HepG2 (cell line): Measurements from ENCODE around the gene CTNND2. TPM values are rescaled to one million over a fixed set of nuclear protein-coding genes. Genes with fewer than 3 reads are reported as not detected.

Experiments used
- ATAC-seq: fragments of 200-7000 bp; cut with Tn5 transposase; 3 replicates; pipeline ENCODE4 v1.9.1; 2020; ENCODE audit warnings: mild to moderate bottlenecking, moderate library complexity
- BruUV-seq: library from RNA; stranded (reverse); fragments of 400-500 nt; replicated peaks from 2 replicates; lab custom pipeline; 2021; lab: Mats Ljungman, UMichigan
- CTCF ChIA-PET: fragments of 300-600 bp; formaldehyde crosslinking; extraction: SDS; loops from one replicate; lab custom pipeline; 2021; ENCODE audit warnings: low total read pairs, inconsistent platforms, low intra/inter-chr PET ratio; lab: Yijun Ruan, JAX
- POLR2A ChIA-PET: fragments of 350-600 bp; sonication (Branson Sonifier 250); formaldehyde crosslinking; loops from one replicate; lab custom pipeline; 2020; ENCODE audit warnings: antibody characterized with exemption, inconsistent platforms; lab: Yijun Ruan, JAX
- DNase-seq: peaks from one replicate; pipeline ENCODE4 v3.0.0-alpha.2; 2015; ENCODE audit warnings: low spot score
- FAIRE-seq: peaks from 3 replicates; lab custom pipeline; 2011; peaks lifted over from hg19 to GRCh38; lab: Jason Lieb, UNC
- H2AFZ ChIP-seq: one replicate; pipeline ENCODE4 v1.6.1; 2011; ENCODE audit warnings: low read length, inconsistent platforms
- H3K27ac ChIP-seq: fragments of 300-600 bp; 3 replicates; pipeline ENCODE4 v1.8.0; 2011; ENCODE audit warnings: mixed run types, mild to moderate bottlenecking, mixed read lengths, low read length, inconsistent platforms; ENCODE audit not compliant: insufficient read depth; ENCODE audit errors: extremely low read length
- H3K27me3 ChIP-seq, 2 experiments: fragments of 200-600 bp in 1 of 2; 2 replicates in 1 of 2; 3 replicates in 1 of 2; pipeline versions ENCODE4 v1.6.0 to v1.8.0; 2011; ENCODE audit warnings: low read length in 2 of 2, mild to moderate bottlenecking in 2 of 2, moderate library complexity in 2 of 2, inconsistent platforms in 1 of 2; ENCODE audit not compliant: insufficient read depth in 2 of 2, control insufficient read depth in 1 of 2
- H3K36me3 ChIP-seq, 2 experiments: fragments of 200-600 bp in 1 of 2; replicated peaks in 1 of 2; 2 replicates in 1 of 2; 3 replicates in 1 of 2; pipeline versions ENCODE4 v1.5.1 to v1.8.0; 2011; ENCODE audit warnings: low read length in 2 of 2, inconsistent platforms in 1 of 2; ENCODE audit not compliant: insufficient read depth in 2 of 2, control insufficient read depth in 1 of 2
- H3K4me1 ChIP-seq: 2 replicates; pipeline ENCODE4 v1.5.1; 2012; ENCODE audit warnings: low read length, inconsistent platforms; ENCODE audit not compliant: insufficient read depth
- H3K4me2 ChIP-seq: 2 replicates; pipeline ENCODE4 v1.6.0; 2011; ENCODE audit warnings: low read depth, low read length, inconsistent platforms
- H3K4me3 ChIP-seq, 3 experiments: fragments of 200-600 bp in 1 of 3; sonication (generic), shearing (Covaris generic) in 1 of 3; replicated peaks in 1 of 3; 2 replicates each; pipeline ENCODE4 v1.5.1; 2011 to 2016; ENCODE audit warnings: low read length in 3 of 3, inconsistent platforms in 2 of 3, low read depth in 2 of 3, mild to moderate bottlenecking in 2 of 3, control low read depth in 1 of 3, mixed read lengths in 1 of 3; ENCODE audit not compliant: insufficient read depth in 1 of 3
- H3K79me2 ChIP-seq: one replicate; pipeline ENCODE4 v1.6.1; 2011; ENCODE audit warnings: low read length, inconsistent platforms; ENCODE audit not compliant: insufficient read depth
- H3K9ac ChIP-seq: 2 replicates; pipeline ENCODE4 v1.6.0; 2011; ENCODE audit warnings: mild to moderate bottlenecking, low read depth, low read length, inconsistent platforms; ENCODE audit not compliant: insufficient read depth
- H3K9me3 ChIP-seq: 2 replicates; pipeline ENCODE4 v1.5.1; 2012; ENCODE audit warnings: mild to moderate bottlenecking, low read length
- H4K20me1 ChIP-seq: 2 replicates; pipeline ENCODE4 v1.6.0; 2011; ENCODE audit warnings: inconsistent platforms, mild to moderate bottlenecking, low read length, moderate library complexity; ENCODE audit not compliant: insufficient read depth
- CBFB ChIP-seq: sonication (generic); formaldehyde crosslinking; IDR thresholded peaks from 2 replicates; pipeline ENCODE4 v1.4.0; 2020; ENCODE audit warnings: missing genetic modification reagents
- ELF1 ChIP-seq: sonication (generic); formaldehyde crosslinking; IDR thresholded peaks from 2 replicates; pipeline ENCODE4 v1.4.0; 2020; ENCODE audit warnings: missing genetic modification reagents
- ERF ChIP-seq: IDR thresholded peaks from 2 replicates; pipeline ENCODE4 v1.6.1; 2018; ENCODE audit warnings: missing biosample characterization, missing genetic modification reagents
- HIVEP1 ChIP-seq: sonication (generic); formaldehyde crosslinking; IDR thresholded peaks from 2 replicates; pipeline ENCODE4 v1.4.0; 2020; ENCODE audit warnings: mild to moderate bottlenecking, missing genetic modification reagents
- KDM4B ChIP-seq: sonication (generic); formaldehyde crosslinking; IDR thresholded peaks from 2 replicates; pipeline ENCODE4 v1.4.0; 2020; ENCODE audit warnings: missing genetic modification reagents
- PLSCR1 ChIP-seq: sonication (generic); formaldehyde crosslinking; IDR thresholded peaks from 2 replicates; pipeline ENCODE4 v1.5.0; 2020; ENCODE audit warnings: missing genetic modification reagents, mild to moderate bottlenecking, borderline replicate concordance
- SYNCRIP ChIP-seq: fragments of 200-400 bp; formaldehyde crosslinking; IDR thresholded peaks from 2 replicates; pipeline ENCODE4 v1.6.1; 2018; ENCODE audit warnings: mild to moderate bottlenecking, low read depth, low read length; ENCODE audit not compliant: insufficient read depth
- ZNF263 ChIP-seq: sonication (generic); formaldehyde crosslinking; IDR thresholded peaks from 2 replicates; pipeline ENCODE4 v1.4.0; 2020; ENCODE audit warnings: missing genetic modification reagents
- ZNF407 ChIP-seq: sonication (generic); formaldehyde crosslinking; IDR thresholded peaks from one replicate; pipeline ENCODE4 v1.5.1; 2020; ENCODE audit warnings: mild to moderate bottlenecking, missing genetic modification reagents; ENCODE audit errors: not compliant biosample characterization
- ZNF605 ChIP-seq: sonication (generic); formaldehyde crosslinking; IDR thresholded peaks from 2 replicates; pipeline ENCODE4 v1.8.0; 2022; ENCODE audit warnings: mild to moderate bottlenecking, missing genetic modification reagents
- ZSCAN29 ChIP-seq: sonication (generic); formaldehyde crosslinking; conservative IDR thresholded peaks from 2 replicates; pipeline ENCODE4 v1.4.0; 2020; ENCODE audit warnings: mild to moderate bottlenecking, missing genetic modification reagents
- WGBS: methylation state at CpG from one replicate; pipeline ENCODE4 v1.1.6; 2017; ENCODE audit warnings: low lambda C conversion rate; 5-methylcytosine and 5-hydroxymethylcytosine counted together
- in situ Hi-C: cut with HindIII; loops from 2 replicates; pipeline ENCODE4 v1.10.0; 2017; ENCODE audit warnings: low pct_unique_long_range_greater_than_20kb; ENCODE audit not compliant: extremely low pct_ligation_motif_present
- intact Hi-C: fragments of 100-400 bp; cut with micrococcal nuclease; formaldehyde crosslinking; loops from one replicate; pipeline ENCODE4 v1.10.0; 2022; ENCODE audit not compliant: unreplicated experiment
- polyA plus RNA-seq, 8 experiments: library from polyadenylated mRNA; depleted of rRNA in 3 of 8; stranded (reverse) in 7 of 8; unstranded in 1 of 8; fragments of >200 nt; fragmentation: Illumina TruSeq in 4 of 8; extraction: Trizol in 4 of 8; gene quantifications; 2 replicates each; pipeline versions ENCODE4 v1.2.1 to v1.2.3, GENCODE V29; 2011 to 2016; ENCODE audit warnings: low read depth in 4 of 8, missing spikeins in 1 of 8, mixed read lengths in 1 of 8; ENCODE audit not compliant: insufficient read depth in 1 of 8
- total RNA-seq, 5 experiments: library from RNA; depleted of rRNA; stranded (reverse); fragments of >200 nt; fragmentation: Illumina TruSeq; extraction: Trizol; gene quantifications; 2 replicates each; pipeline ENCODE4 v1.2.3, GENCODE V29; 2016; ENCODE audit warnings: low read depth in 1 of 5
- TF ChIP-seq, protein P1 (sequence below): sonication (generic); formaldehyde crosslinking; IDR thresholded peaks from 2 replicates; pipeline ENCODE4 v1.4.0; 2020; ENCODE audit warnings: missing genetic modification reagents, borderline replicate concordance

The CTNND2 gene
- total and polyA plus RNA-seq, 2 of the 13 experiments (the other 11 are each of a cell fraction or from before 2014, with no cell fraction given), result not detected

- DNase-seq, result no peak
- no peak overlapping the region for H2AFZ ChIP-seq
- ATAC-seq, result no peak
- ChIA-PET CTCF (no interaction called here), POLR2A (no interaction called here)
- 54% methylated on average over 5 of the region's 5 CpGs for WGBS
- no peak overlapping the region for H3K4me2 ChIP-seq
- no peak overlapping the region for H3K9ac ChIP-seq
- H3K27me3 ChIP-seq, result 0 out of 5 replicates have a peak, but pooled peaks cover 0 to 3% of the 10 kb centered on the region in 2 experiments
- H4K20me1 ChIP-seq, result no peaks in the 10 kb centered on the region
- no peak overlapping the region for H3K27ac ChIP-seq
- no TSS peak for BruUV-seq
- H3K79me2 ChIP-seq, result no peaks in the 10 kb centered on the region
- no peaks in the 10 kb centered on the region for H3K4me1 ChIP-seq
- FAIRE-seq, result no peak
- no peak overlapping the region for H3K4me3 ChIP-seq
- in situ Hi-C loops, result no loop called here
- H3K36me3 ChIP-seq, result no peaks in the 10 kb centered on the region
- TF ChIP-seq ZSCAN29 (CRISPR knock-in tag) (no peak), ERF (CRISPR knock-in tag) (no peak), KDM4B (CRISPR knock-in tag) (no peak), CBFB (CRISPR knock-in tag) (no peak), ZNF407 (CRISPR knock-in tag) (no peak), ZNF263 (CRISPR knock-in tag) (no peak), SYNCRIP (no peak), ELF1 (CRISPR knock-in tag) (no peak), PLSCR1 (CRISPR knock-in tag) (no peak), HIVEP1 (no peak), ZNF605 (CRISPR knock-in tag) (no peak)
- TF ChIP-seq, protein P1, sequence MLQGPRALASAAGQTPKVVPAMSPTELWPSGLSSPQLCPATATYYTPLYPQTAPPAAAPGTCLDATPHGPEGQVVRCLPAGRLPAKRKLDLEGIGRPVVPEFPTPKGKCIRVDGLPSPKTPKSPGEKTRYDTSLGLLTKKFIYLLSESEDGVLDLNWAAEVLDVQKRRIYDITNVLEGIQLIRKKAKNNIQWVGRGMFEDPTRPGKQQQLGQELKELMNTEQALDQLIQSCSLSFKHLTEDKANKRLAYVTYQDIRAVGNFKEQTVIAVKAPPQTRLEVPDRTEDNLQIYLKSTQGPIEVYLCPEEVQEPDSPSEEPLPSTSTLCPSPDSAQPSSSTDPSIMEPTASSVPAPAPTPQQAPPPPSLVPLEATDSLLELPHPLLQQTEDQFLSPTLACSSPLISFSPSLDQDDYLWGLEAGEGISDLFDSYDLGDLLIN, result no peak
- no peaks in the 10 kb centered on the region for H3K9me3 ChIP-seq
- intact Hi-C loops, result no loop called here
These were observed 364.1 kb downstream of the CTNND2 start for GRCh38 chr5:11540112-11540511.
